HL-60/S4 treated with phorbol 12-myristate 13-acetate at 8.2 ng/mL for 4 days and 3 days (cell line): ENCODE results near the gene GALNT14.

ENCODE experiments used
- in situ Hi-C: fragments of 300-500 bp; cut with MboI; formaldehyde crosslinking; loops from 2 replicates; pipeline ENCODE4 v1.15.0; 2022; ENCODE audit warnings: low sequenced_read_pairs

GALNT14 gene

DNA sequence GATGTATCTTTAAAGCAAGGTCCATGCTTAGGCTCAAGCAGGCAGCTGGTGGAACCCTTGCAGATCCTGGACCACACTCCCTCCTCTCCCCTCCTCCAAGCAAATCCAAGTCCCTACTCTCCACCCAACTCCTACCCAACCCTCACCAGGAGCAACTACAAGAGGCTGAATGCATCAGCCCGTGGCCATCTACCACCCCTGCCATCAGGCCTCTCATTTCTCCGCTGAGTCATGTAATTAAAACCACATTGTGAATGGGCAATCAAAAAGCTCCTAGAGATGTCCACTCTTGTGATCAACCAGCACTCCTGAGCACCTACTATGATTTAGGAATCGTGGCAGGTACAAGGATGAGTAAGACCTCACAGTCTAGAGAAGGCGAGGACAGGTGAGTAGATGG is 188.8 kb downstream of the GALNT14 start:
- in situ Hi-C loops: no loop called here

DNA sequence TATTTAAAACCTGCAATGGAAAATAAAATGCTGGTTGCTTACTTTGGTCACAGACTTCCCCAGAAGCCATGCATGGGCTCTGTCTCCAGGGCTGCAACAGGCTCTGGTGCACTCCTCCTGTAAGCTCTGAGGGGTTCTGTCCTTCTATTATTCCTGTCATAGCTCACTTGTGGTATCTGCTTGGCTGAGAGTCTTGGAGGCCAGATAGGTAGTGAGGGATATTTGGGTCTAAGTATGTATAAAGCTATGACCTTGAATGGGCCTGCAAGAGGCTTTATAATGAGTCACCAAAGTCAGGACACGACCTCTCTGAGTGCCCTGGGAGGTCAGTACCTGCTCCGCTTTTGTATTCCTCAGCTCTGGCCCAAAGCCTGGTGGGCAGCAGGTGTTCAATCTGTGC is 189.4 kb downstream of the GALNT14 start:
- in situ Hi-C loops: no loop called here

DNA sequence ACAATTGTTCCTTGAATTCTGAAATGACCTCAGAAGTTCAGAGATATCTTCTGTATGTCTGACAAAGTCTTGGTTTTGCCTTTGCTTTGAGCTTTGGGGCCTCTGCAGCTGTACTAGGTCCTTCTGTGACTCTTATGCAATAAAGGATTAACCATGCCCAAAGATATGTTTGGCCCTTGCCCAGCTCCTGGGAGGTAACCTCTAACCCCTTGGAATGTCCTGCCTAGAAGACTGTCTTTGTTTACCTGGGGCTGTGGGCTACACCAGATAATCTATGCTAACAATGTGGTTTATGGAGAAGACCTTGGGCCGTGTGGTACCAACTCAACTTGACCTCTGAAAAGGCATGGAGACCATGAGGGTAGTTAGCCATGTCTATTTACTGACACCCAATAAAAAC is 190.1 kb downstream of the GALNT14 start:
- in situ Hi-C loops: no loop called here

DNA sequence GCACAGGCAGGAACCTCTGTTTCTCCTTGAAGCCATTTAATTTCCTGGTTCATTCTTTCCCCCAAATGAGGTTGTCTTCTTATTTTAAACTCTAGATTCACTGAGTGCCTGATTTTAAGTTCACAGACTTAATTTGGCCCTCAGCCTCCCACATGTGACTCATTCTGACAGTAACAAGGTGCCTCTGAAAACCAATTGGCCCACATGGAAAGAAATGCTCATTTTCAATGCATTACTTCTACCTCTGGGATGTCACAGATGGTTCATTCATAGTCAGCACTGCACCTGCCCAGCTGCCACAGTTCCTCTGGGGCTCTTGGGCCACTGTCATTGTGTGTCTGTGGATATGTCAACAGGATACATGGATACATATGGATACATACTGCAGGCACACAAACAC is 190.6 kb downstream of the GALNT14 start:
- in situ Hi-C loops: no loop called here

DNA sequence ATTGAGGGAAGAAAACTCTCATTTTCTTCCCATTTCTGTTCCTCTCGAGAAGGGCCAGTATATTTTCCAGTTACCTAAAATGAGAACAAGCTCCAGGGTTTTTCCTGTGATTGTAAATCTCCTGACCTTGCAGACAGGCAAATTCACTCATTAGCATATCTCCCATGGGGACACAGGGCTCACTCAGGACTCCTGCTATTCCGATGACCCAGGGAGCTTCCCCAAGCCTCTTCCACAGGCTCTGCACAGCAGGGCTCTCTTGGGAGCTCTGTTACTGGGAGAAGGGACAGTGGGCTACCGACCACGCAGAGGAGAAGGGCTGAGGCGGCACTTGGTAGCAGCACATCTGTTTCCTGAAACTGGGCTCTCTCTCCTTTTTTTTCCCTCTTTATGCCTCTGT is 195.8 kb downstream of the GALNT14 start:
- in situ Hi-C loops: no loop called here

DNA sequence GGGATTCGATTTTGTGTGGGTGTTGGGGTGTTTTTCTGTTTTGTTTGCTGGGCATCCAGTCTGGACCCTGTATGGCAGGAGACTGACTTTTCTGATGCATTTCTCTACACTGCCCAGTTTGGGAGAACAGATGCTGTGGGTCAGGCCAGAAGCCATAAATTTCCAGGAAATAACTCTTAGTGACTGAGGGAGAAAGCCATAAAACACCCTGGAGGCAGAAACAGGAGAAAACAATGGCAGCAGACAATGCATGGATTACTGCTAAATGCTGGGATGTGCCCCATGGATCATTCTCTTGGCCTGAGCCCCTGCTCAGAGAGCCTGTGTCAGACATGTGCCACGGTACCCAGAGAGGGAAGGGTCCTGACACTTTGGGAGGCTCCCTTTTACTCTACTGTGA is 197.4 kb downstream of the GALNT14 start:
- in situ Hi-C loops: no loop called here

DNA sequence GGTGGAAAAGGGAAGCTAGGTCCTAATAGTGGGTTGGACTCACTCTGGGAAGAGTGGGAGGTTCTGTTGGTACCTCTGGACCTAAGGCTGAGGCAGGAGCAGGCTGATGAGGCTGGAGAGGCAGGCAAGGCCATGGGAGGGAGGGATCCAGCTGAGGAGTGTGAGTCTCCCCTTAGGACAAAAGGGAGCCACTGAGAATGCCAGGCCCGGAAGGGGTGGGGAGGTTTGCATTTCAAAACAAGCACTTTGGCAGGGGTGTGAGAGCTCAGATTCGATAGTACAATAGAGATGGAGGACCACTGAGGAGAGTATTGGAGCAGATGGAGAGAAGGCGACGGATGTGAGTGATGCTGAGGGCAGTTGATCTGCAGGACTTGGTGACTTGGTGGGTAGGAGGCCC is 198.9 kb downstream of the GALNT14 start:
- in situ Hi-C loops: no loop called here

- in situ Hi-C loops: no loop called here
These were observed 200.0 kb downstream of the GALNT14 start for GRCh38 chr2:30938196-30938595.

GRCh38 chr2:30936977-30937376 is 201.3 kb downstream of the GALNT14 start:
- in situ Hi-C loops: no loop called here

DNA sequence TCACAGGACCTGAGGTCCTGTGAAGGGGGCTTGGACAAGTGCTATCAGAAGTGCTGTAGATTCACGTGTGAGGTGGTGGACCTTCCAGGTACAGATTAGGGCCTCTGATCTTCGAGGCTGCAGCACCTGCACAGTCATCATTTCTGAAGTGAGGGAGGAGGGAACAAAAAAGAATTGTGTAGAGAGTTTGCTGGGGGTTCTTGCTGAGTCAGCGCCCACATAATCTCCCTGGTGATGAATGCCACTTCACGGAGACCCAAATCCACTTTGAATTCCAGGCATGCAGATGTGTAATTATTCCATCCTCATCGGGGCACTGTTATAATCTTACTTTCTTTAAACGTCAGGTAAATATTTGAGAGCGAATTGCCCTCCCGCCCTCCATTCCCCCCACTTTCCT is 202.4 kb downstream of the GALNT14 start:
- in situ Hi-C loops: no loop called here

GRCh38 chr2:30934066-30934465 is 204.2 kb downstream of the GALNT14 start:
- in situ Hi-C loops: no loop called here

DNA sequence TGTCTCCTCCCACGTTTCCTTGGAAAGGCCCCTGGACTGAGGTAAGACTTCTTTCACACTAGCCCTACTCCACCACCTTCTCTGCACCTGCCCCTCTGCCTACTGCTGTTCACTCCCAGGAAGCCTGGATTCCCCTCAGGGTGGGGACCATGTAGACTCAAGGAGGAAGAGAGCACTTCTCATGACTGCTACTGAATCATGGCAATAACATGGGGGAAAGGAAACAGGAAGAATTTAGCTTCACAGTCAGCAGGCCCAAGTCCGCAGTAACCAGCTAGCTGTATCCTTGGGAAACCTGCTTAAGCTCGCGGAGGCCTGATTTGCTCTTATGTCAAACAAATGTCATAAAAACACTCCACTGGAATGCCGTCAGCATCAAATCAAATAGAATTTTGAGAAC is 204.7 kb downstream of the GALNT14 start:
- in situ Hi-C loops: no loop called here

GRCh38 chr2:30932870-30933269 is 205.4 kb downstream of the GALNT14 start:
- in situ Hi-C loops: no loop called here

GRCh38 chr2:30931841-30932407 is 206.3 kb downstream of the GALNT14 start:
- in situ Hi-C loops: no loop called here

DNA sequence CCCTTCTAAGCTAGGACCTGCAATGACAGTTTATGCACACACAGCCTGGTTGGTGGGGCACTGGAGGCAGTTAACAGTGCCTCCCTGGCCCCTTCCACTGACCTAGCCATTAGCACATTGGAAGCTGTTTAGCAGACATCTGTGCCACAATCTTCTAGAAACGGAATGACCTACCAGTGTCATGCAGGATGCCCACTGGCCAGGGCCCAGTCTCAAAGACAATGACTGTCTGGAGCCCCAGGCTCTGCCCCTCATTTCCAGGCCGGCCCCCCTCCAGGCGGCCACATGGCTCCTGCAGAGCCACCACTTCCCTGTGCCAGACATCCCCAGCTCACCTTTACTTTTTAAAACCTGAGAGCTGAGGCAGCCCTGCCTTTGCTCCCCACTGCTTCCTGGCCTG is 207.5 kb downstream of the GALNT14 start:
- in situ Hi-C loops: no loop called here

GRCh38 chr2:30927465-30928075 is 210.7 kb downstream of the GALNT14 start:
- in situ Hi-C loops: no loop called here

GRCh38 chr2:30926606-30927005 is 211.6 kb downstream of the GALNT14 start:
- in situ Hi-C loops: no loop called here

- in situ Hi-C loops: no loop called here
These were observed 214.6 kb downstream of the GALNT14 start for GRCh38 chr2:30923623-30924022.

- in situ Hi-C loops: no loop called here
These were observed 217.7 kb downstream of the GALNT14 start for GRCh38 chr2:30920511-30920910.

DNA sequence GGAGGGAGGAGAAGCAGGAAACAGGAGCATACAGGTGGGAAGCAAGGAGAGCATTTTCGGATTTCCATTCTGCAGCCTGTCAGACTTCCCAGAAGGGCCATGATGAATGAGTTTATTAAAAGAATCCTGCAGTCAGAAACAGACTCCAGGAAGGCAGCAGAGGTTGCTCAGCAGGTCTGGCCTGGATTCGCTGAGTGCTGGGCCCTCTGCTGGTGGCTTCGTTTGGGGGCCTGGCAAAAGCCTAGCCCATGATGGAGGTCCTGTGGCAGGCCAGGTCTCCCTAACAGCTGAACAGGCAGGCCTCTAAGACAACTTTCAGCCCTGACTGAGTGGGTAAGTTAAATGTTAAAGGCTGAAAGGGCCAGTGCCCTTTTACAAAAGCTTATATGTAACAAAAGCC is 222.8 kb downstream of the GALNT14 start:
- in situ Hi-C loops: no loop called here

DNA sequence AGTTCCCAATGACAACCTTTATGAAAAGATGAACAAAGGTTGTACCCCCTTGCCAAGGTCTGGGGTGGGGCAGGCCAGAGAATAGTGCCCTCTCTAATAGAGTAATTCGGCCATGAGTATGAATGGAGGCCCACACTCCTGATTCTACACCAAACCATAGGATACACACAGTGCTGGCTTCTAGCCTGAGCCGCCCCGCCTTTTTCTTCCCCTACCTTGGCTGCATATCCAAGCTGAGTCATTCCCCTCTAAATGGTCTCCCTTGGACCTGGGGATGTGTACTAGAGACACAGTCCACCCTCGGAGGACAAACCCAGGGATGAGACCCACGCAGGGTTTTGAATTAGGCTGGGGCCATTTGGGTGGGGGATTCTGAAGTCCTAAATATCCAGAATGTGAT is 223.8 kb downstream of the GALNT14 start:
- in situ Hi-C loops: no loop called here

DNA sequence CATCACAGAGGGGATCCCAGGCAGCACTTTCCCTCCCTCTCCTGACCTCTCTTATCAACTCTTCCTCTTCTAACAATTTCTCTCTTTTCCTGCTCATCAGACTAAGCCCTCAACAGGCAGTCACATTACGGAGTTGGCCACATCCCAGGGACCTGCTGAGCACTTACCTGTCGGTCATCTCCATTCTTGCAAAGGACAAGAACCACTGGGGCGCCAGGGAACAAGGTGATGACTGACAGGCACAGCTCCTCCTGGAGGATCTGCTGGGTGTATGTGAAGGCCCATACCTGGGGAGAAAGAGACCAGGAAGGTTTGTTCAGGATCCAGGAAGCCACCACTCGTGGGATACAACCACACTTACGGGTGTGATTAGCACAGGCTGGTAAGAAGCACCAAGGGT is 226.2 kb downstream of the GALNT14 start:
- in situ Hi-C loops: no loop called here

DNA sequence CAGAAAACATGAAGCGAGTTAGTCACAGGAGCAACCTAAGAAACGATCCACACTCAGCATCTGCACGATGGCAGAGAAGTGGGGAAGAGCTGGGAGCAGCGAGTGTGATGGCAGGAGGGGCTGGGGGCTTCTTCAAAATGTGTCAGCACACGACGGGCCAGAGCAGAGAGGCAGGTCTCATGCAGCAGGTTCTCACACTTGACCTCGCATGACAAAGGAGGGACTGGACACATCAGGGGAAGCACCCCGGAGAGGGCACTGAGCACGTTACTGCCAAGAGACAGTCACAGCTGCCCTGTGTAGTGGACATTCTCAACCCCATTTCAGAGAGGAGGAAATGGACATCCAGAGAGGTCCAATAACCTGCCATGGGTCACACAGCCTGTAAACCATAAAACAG is 226.9 kb downstream of the GALNT14 start:
- in situ Hi-C loops: no loop called here
